GM19043 (cell line): ENCODE results near the gene RSU1.

ENCODE experiments used
- ATAC-seq: cut with Tn5 transposase; IDR thresholded peaks from one replicate; pipeline ENCODE4 v1.9.1; 2021; ENCODE audit warnings: low read depth; ENCODE audit not compliant: unreplicated experiment

Gene RSU1

DNA sequence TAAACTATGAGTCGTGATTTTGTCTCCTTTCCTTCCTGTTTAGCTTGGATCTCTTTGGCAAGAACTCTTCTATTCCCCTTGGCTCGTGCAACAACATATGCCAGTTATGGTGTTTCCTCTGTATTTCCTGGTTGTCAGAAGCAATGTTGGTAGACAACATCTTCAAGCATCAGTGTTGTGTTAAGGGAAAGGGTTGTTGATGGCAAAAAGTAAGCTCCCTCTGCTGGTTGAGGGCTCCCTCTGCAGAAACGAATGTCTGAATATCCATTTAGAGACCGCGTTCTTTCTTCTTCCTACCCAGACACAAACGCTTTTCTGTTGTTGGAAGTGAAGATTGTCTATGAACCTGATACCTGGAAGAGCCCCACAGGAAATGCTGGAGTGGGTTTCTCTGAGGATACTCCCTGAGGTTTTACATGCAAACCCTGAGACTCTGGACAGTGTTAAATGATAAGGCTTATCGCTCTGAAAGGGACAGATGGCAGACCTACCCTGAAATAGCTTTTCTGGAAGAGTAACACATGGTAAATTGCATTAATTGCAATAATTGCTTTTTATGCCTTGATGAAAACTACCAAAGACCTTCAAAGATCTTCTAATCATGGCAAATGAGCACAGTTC lies 272.0 kb downstream of the RSU1 start:
- ATAC-seq = no peak

- no peak for ATAC-seq
These were observed 272.6 kb downstream of the RSU1 start for GRCh38 chr10:16544591-16544990.

DNA sequence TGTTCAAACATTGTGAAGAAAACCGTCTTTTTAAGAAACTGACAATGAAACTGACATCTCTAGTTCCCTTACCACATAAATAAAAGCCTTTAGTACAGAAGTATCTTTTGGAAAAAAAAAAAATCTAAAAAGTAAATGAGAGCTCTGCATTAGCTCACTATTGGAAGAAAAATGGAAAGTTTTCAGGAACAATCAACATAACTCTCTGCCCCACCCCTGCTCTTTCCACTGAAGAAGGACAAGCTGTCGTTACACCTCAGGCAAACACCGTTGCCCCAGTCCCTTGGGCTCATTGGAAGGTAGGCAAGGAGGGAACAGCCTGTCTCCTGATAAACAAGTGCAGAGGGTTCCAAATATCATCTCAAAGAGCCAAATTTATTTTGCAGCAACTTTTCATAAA lies 273.1 kb downstream of the RSU1 start:
- no peak for ATAC-seq
